H1 (cell line): ENCODE measurements around the gene DOLK. TPM values are rescaled to one million over a fixed set of nuclear protein-coding genes. Genes with fewer than 3 reads are reported as not detected.
A peak's percentile ranks its signal among the peaks of the same experiment; 100 is the strongest.

Experiments used
- CTCF ChIA-PET: fragments of 300-600 bp; sonication (Branson Sonifier 250); formaldehyde crosslinking; loops from one replicate; lab custom pipeline; 2021; ENCODE audit not compliant: partially characterized antibody; lab: Charles Lee
- POLR2A ChIA-PET: fragments of 300-600 bp; sonication (Branson Sonifier 250); formaldehyde crosslinking; loops from one replicate; lab custom pipeline; 2021; ENCODE audit warnings: inconsistent platforms; ENCODE audit not compliant: partially characterized antibody; lab: Charles Lee
- DNase-seq, 2 experiments: peaks; one replicate each; pipeline versions ENCODE4 v3.0.0 to v3.0.0-alpha.2; 2010 to 2022; ENCODE audit warnings: low spot score in 2 of 2, low read depth in 1 of 2, mixed read lengths in 1 of 2
- FAIRE-seq: peaks from 2 replicates; lab custom pipeline; 2011; peaks lifted over from hg19 to GRCh38; lab: Jason Lieb, UNC
- H2AFZ ChIP-seq: 2 replicates; pipeline ENCODE4 v1.8.1; 2012; ENCODE audit warnings: low read length, inconsistent platforms
- H2AK5ac ChIP-seq: 2 replicates; pipeline ENCODE4 v1.6.1; 2013; ENCODE audit warnings: low read depth, low read length
- H2BK120ac ChIP-seq: replicated peaks from 2 replicates; pipeline ENCODE3; 2013; ENCODE audit warnings: low read depth, low read length, inconsistent platforms
- H2BK12ac ChIP-seq: 2 replicates; pipeline ENCODE4 v1.6.1; 2013; ENCODE audit warnings: low read depth, low read length
- H2BK15ac ChIP-seq: 2 replicates; pipeline ENCODE4 v1.6.1; 2013; ENCODE audit warnings: low read length
- H2BK20ac ChIP-seq: 2 replicates; pipeline ENCODE4 v1.6.1; 2013; ENCODE audit warnings: low read length
- H2BK5ac ChIP-seq: 2 replicates; pipeline ENCODE4 v1.6.1; 2013; ENCODE audit warnings: low read depth, low read length
- H3K14ac ChIP-seq: 2 replicates; pipeline ENCODE4 v1.6.1; 2013; ENCODE audit warnings: inconsistent platforms; ENCODE audit not compliant: insufficient read length
- H3K18ac ChIP-seq: 2 replicates; pipeline ENCODE4 v1.6.1; 2013; ENCODE audit warnings: low read length; ENCODE audit errors: extremely low read depth
- H3K23ac ChIP-seq: 2 replicates; pipeline ENCODE4 v1.6.1; 2013; ENCODE audit warnings: inconsistent platforms; ENCODE audit not compliant: insufficient read length
- H3K23me2 ChIP-seq: 2 replicates; pipeline ENCODE4 v1.6.1; 2013; ENCODE audit warnings: low read depth, low read length
- H3K27ac ChIP-seq: 2 replicates; pipeline ENCODE4 v1.6.1; 2011; ENCODE audit warnings: low read depth, low read length, inconsistent platforms
- H3K27me3 ChIP-seq, 4 experiments: replicated peaks in 1 of 4; 1 replicate in 1 of 4; 2 replicates in 3 of 4; pipeline versions ENCODE4 v1.6.1 to v1.8.1; 2011 to 2013; ENCODE audit warnings: low read length in 3 of 4, mild to moderate bottlenecking in 3 of 4, inconsistent platforms in 2 of 4, mixed read lengths in 2 of 4, moderate library complexity in 1 of 4; ENCODE audit not compliant: control insufficient read depth in 3 of 4, insufficient read depth in 3 of 4; ENCODE audit errors: extremely low read depth in 1 of 4
- H3K36me3 ChIP-seq, 4 experiments: 2 replicates each; pipeline versions ENCODE4 v1.6.1 to v1.8.1; 2011 to 2013; ENCODE audit warnings: mild to moderate bottlenecking in 4 of 4, low read length in 3 of 4, moderate library complexity in 2 of 4, control low read depth in 1 of 4, inconsistent platforms in 1 of 4; ENCODE audit not compliant: insufficient read depth in 4 of 4, control insufficient read depth in 2 of 4
- H3K4ac ChIP-seq: replicated peaks from 2 replicates; pipeline ENCODE3; 2013; ENCODE audit warnings: low read length, low read depth, mixed read lengths, inconsistent platforms; ENCODE audit not compliant: insufficient read length
- H3K4me1 ChIP-seq, 4 experiments: replicated peaks in 1 of 4; 1 replicate in 1 of 4; 2 replicates in 3 of 4; pipeline versions ENCODE4 v1.6.1 to v1.8.1; 2011 to 2013; ENCODE audit warnings: low read length in 3 of 4, inconsistent platforms in 2 of 4, mixed read lengths in 1 of 4; ENCODE audit not compliant: insufficient read depth in 4 of 4, control insufficient read depth in 3 of 4
- H3K4me2 ChIP-seq, 2 experiments: 2 replicates each; pipeline versions ENCODE4 v1.6.1 to v1.8.1; 2011 to 2013; ENCODE audit warnings: low read depth in 2 of 2, low read length in 2 of 2, control low read depth in 1 of 2, inconsistent platforms in 1 of 2, mild to moderate bottlenecking in 1 of 2; ENCODE audit not compliant: insufficient read depth in 1 of 2
- H3K4me3 ChIP-seq, 4 experiments: fragments of 200-600, 300-600 bp in 1 of 4; sonication (generic), shearing (Covaris generic), sonication (Bioruptor Twin) in 1 of 4; 2 replicates each; pipeline versions ENCODE4 v1.5.1 to v1.8.1; 2011 to 2016; ENCODE audit warnings: low read length in 4 of 4, low read depth in 3 of 4, control low read depth in 2 of 4, inconsistent platforms in 2 of 4, mild to moderate bottlenecking in 2 of 4, mixed read lengths in 1 of 4, moderate library complexity in 1 of 4; ENCODE audit not compliant: insufficient read depth in 2 of 4; ENCODE audit errors: extremely low read depth in 1 of 4
- H3K56ac ChIP-seq: replicated peaks from 2 replicates; pipeline ENCODE3; 2013; ENCODE audit warnings: low read depth, mild to moderate bottlenecking, mixed read lengths, low read length, inconsistent platforms; ENCODE audit not compliant: insufficient read length
- H3K79me1 ChIP-seq: 2 replicates; pipeline ENCODE4 v1.6.1; 2013; ENCODE audit warnings: low read depth, low read length, control low read depth
- H3K79me2 ChIP-seq, 2 experiments: 2 replicates each; pipeline versions ENCODE4 v1.6.1 to v1.8.1; 2012 to 2013; ENCODE audit warnings: low read length in 2 of 2, mild to moderate bottlenecking in 2 of 2, inconsistent platforms in 1 of 2; ENCODE audit not compliant: insufficient read depth in 2 of 2, control insufficient read depth in 1 of 2
- H3K9ac ChIP-seq, 4 experiments: replicated peaks in 1 of 4; 1 replicate in 1 of 4; 2 replicates in 3 of 4; pipeline versions ENCODE4 v1.6.1 to v1.8.1; 2011 to 2013; ENCODE audit warnings: low read depth in 3 of 4, low read length in 3 of 4, control low read depth in 2 of 4, mild to moderate bottlenecking in 2 of 4, moderate library complexity in 2 of 4, inconsistent platforms in 1 of 4; ENCODE audit errors: extremely low read depth in 1 of 4
- H3K9me3 ChIP-seq, 2 experiments: 2 replicates each; pipeline versions ENCODE4 v1.6.1 to v1.8.1; 2012 to 2013; ENCODE audit warnings: mild to moderate bottlenecking in 2 of 2, moderate library complexity in 2 of 2, control low read depth in 1 of 2, inconsistent platforms in 1 of 2, low read depth in 1 of 2, low read length in 1 of 2, mixed read lengths in 1 of 2; ENCODE audit not compliant: insufficient read depth in 2 of 2
- H4K20me1 ChIP-seq, 2 experiments: replicated peaks in 1 of 2; 2 replicates each; pipeline versions ENCODE3 to v1.8.1; 2011 to 2013; ENCODE audit warnings: inconsistent platforms in 2 of 2, low read length in 2 of 2, mild to moderate bottlenecking in 1 of 2; ENCODE audit not compliant: insufficient read depth in 2 of 2, control insufficient read depth in 1 of 2
- H4K5ac ChIP-seq: 2 replicates; pipeline ENCODE4 v1.6.1; 2013; ENCODE audit warnings: low read length, low read depth, mixed read lengths, inconsistent platforms; ENCODE audit not compliant: insufficient read length
- H4K8ac ChIP-seq: 2 replicates; pipeline ENCODE4 v1.8.0; 2013; ENCODE audit warnings: mild to moderate bottlenecking, moderate library complexity, low read length, inconsistent platforms; ENCODE audit not compliant: insufficient read depth; ENCODE audit errors: extremely low read depth
- H4K91ac ChIP-seq: replicated peaks from 2 replicates; pipeline ENCODE3; 2013; ENCODE audit warnings: low read length, mixed read lengths, inconsistent platforms; ENCODE audit not compliant: insufficient read length
- CBX8 ChIP-seq: fragments of 300-800, 300-1000 bp; sonication (generic); IDR thresholded peaks from 2 replicates; pipeline ENCODE4 v1.7.1; 2016; ENCODE audit warnings: low read depth, low read length, borderline replicate concordance
- CEBPB ChIP-seq: IDR thresholded peaks from 2 replicates; pipeline ENCODE4 v1.6.1; 2012; ENCODE audit warnings: low read depth, low read length
- JUND ChIP-seq: IDR thresholded peaks from 2 replicates; pipeline ENCODE4 v1.6.1; 2011; ENCODE audit warnings: mild to moderate bottlenecking, improper control_type of control experiment, low read length
- MAFK ChIP-seq: IDR thresholded peaks from 2 replicates; pipeline ENCODE4 v1.6.1; 2012; ENCODE audit warnings: low read depth, mild to moderate bottlenecking, improper control_type of control experiment, low read length
- NANOG ChIP-seq: IDR thresholded peaks from 2 replicates; pipeline ENCODE4 v1.6.1; 2011; ENCODE audit warnings: low read length, low read depth, mild to moderate bottlenecking, inconsistent platforms; ENCODE audit not compliant: insufficient read depth, poor library complexity, severe bottlenecking
- POU5F1 ChIP-seq: IDR thresholded peaks from 2 replicates; pipeline ENCODE4 v1.6.1; 2011; ENCODE audit warnings: low read depth, mild to moderate bottlenecking, low read length, moderate library complexity
- TAF1 ChIP-seq: IDR thresholded peaks from 2 replicates; pipeline ENCODE4 v1.6.1; 2011; ENCODE audit warnings: mild to moderate bottlenecking, low read depth, low read length
- TEAD4 ChIP-seq: IDR thresholded peaks from 2 replicates; pipeline ENCODE4 v1.6.1; 2012; ENCODE audit warnings: low read depth, low read length, inconsistent platforms, mixed read lengths
- WGBS, 2 experiments: shearing (Covaris generic) in 1 of 2; methylation state at CpG; one replicate each; pipeline versions ENCODE4 v1.1.6 to v1.1.7; 2013 to 2015; ENCODE audit warnings: low lambda C conversion rate in 2 of 2, mixed read lengths in 2 of 2, inconsistent platforms in 1 of 2, low coverage in 1 of 2, missing lambda C conversion rate in 1 of 2; ENCODE audit not compliant: insufficient replicate concordance in 2 of 2, insufficient coverage in 1 of 2, insufficient read length in 1 of 2; ENCODE audit errors: extremely low coverage in 1 of 2, missing lambda C conversion rate in 1 of 2; 5-methylcytosine and 5-hydroxymethylcytosine counted together
- polyA plus RNA-seq, 7 experiments: library from polyadenylated mRNA; depleted of rRNA in 3 of 7; stranded (reverse) in 5 of 7; unstranded in 2 of 7; fragments of >200 nt in 5 of 7; fragments of 200-250 nt in 2 of 7; gene quantifications; 1 replicate in 5 of 7; 2 replicates in 1 of 7; 4 replicates in 1 of 7; pipeline versions ENCODE4 v1.2.1 to v1.2.3, GENCODE V29; 2011 to 2013; ENCODE audit warnings: missing spikeins in 2 of 7, mixed read lengths in 2 of 7
- total RNA-seq: library from RNA; stranded (reverse); fragmentation: NEBNext Ultra II Directional; extraction: Animal tissue kit (Norgen Biotek cat#: 25700); gene quantifications from 2 replicates; pipeline ENCODE4 v1.2.1, GENCODE V29; 2021

Gene DOLK
- total and polyA plus RNA-seq, 2 of the 8 experiments (the other 6 are each of a cell fraction or from before 2014, with no cell fraction given), result 17.2 to 44.3 TPM

- H3K4me3 ChIP-seq, result peak overlapping the region in 1 of 4 experiments; percentile 1; a peak in 1 of 8 replicates
- peak overlapping the region; percentile 37; the same call in 1 of the 2 replicates for H4K8ac ChIP-seq
- peak overlapping the region; percentile 73 for H3K27ac ChIP-seq
- peaks cover 33 to 34% of the 10 kb centered on the region in 2 experiments for H4K20me1 ChIP-seq
- H2AK5ac ChIP-seq, result peak overlapping the region; percentile 90; the same call in 1 of the 2 replicates
- 0 out of 2 replicates have a peak overlapping the region, but pooled peaks have one; percentile 19 for H2BK15ac ChIP-seq
- POLR2A ChIA-PET, result interaction anchor here (1.2 to 1.9 kb wide), 2 partner anchors 9 to 10 kb away, joined by 4 to 14 read pairs; partner anchors contain the start of gene PHYHD1
- no peak overlapping the region for H3K14ac ChIP-seq
- H3K23ac ChIP-seq, result no peak overlapping the region
- peaks cover 0 to 69% of the 10 kb centered on the region in 2 experiments; a peak in 2 of 4 replicates for H3K79me2 ChIP-seq
- H2BK5ac ChIP-seq, result peak overlapping the region; percentile 93
- H2BK12ac ChIP-seq, result peak overlapping the region; percentile 99
- peaks cover 16 to 53% (median 44%) of the 10 kb centered on the region in 4 experiments for H3K36me3 ChIP-seq
- peak overlapping the region; percentile 87 for H4K91ac ChIP-seq
- H3K27me3 ChIP-seq, result no peaks in the 10 kb centered on the region
- H3K4me2 ChIP-seq, result peak overlapping the region; percentile 46; a peak in 3 of 4 replicates
- H4K5ac ChIP-seq, result peak overlapping the region; percentile 18
- H3K9ac ChIP-seq, result no peak overlapping the region
- no peak overlapping the region for H2AFZ ChIP-seq
- 85% methylated on average over 15 of the region's 15 CpGs; no CpG with 5 or more reads in 1 of the 2 experiments for WGBS, 2 experiments
- no peaks in the 10 kb centered on the region for H3K9me3 ChIP-seq
- no peak for FAIRE-seq
- peak overlapping the region; percentile 95 for H3K18ac ChIP-seq
- H3K23me2 ChIP-seq, result no peaks in the 10 kb centered on the region
- no peak overlapping the region for H2BK120ac ChIP-seq
- H3K79me1 ChIP-seq, result peaks cover 15% of the 10 kb centered on the region
- CTCF ChIA-PET, result interaction anchor here (0.6 to 3.2 kb wide), 5 partner anchors 11 to 21 kb away, joined by 3 to 24 read pairs (median 5); no protein-coding TSS in a partner anchor
- peak in 1 of 2 experiments; percentile 38 for DNase-seq
- H3K4me1 ChIP-seq, result peaks cover 0 to 24% (median 18%) of the 10 kb centered on the region in 4 experiments; a peak in 6 of 7 replicates
- no peak overlapping the region for H3K4ac ChIP-seq
- H3K56ac ChIP-seq, result no peak overlapping the region
- TF ChIP-seq TAF1 (0 out of 2 replicates have a peak, but pooled peaks have one; percentile 29), CBX8 (no peak), CEBPB (no peak), NANOG (no peak), TEAD4 (peak; percentile 70; the same call in 1 of the 2 replicates), POU5F1 (no peak), MAFK (no peak), JUND (peak; percentile 48; the same call in 1 of the 2 replicates)
- H2BK20ac ChIP-seq, result peak overlapping the region; percentile 90; the same call in 1 of the 2 replicates
These were observed 35.0 kb downstream of the DOLK start for GRCh38 chr9:128912270-128912853.
